ENCODE measurements around the gene GOLGA6D.
"Not testable (repeated sequence)": the region's sequence is repeated elsewhere in the genome, so short reads cannot be mapped to it uniquely, and the experiment has no call there.

GOLGA6D gene

GRCh38 chr15:75282572-75282971 is at the start of gene GOLGA6D:
Gene GOLGA6D, plus strand, starts transcription at chr15:75282835. Its CDS starts 41 bp downstream, at chr15:75282876.
- DNase-seq (ENCODE audit: low read depth); H3K4me3 ChIP-seq (ENCODE audit: low read depth, low read length): not testable (repeated sequence)

- no peak for DNase-seq (ENCODE audit: low read depth)
- no peak overlapping the region for H3K4me3 ChIP-seq (ENCODE audit: low read depth, low read length)
- TF ChIP-seq MAX (IDR thresholded peaks at IDR 0.05; ENCODE audit: low read depth, low read length) (no peak), MYC (IDR thresholded peaks at IDR 0.05; ENCODE audit: low read depth, low read length) (no peak), POLR2A (IDR thresholded peaks at IDR 0.05; ENCODE audit: extremely low read depth, insufficient read length) (no peak), CTCF (IDR thresholded peaks at IDR 0.05; ENCODE audit: low read depth, low read length) (no peak)
Observed at GRCh38 chr15:75233504-75234190, 49.0 kb upstream of the GOLGA6D start.

- TF ChIP-seq CTCF (IDR thresholded peaks at IDR 0.05; ENCODE audit: low read depth, low read length) (no peak), MAX (IDR thresholded peaks at IDR 0.05; ENCODE audit: low read depth, low read length) (no peak), POLR2A (IDR thresholded peaks at IDR 0.05; ENCODE audit: extremely low read depth, insufficient read length) (no peak), MYC (IDR thresholded peaks at IDR 0.05; ENCODE audit: low read depth, low read length) (no peak)
- no peak for DNase-seq (ENCODE audit: low read depth)
- no peak overlapping the region for H3K4me3 ChIP-seq (ENCODE audit: low read depth, low read length)
Observed at GRCh38 chr15:75234191-75234810, 48.3 kb upstream of the GOLGA6D start.

- no peak overlapping the region for H3K4me3 ChIP-seq (ENCODE audit: low read depth, low read length)
- no peak for DNase-seq (ENCODE audit: low read depth)
- TF ChIP-seq CTCF (IDR thresholded peaks at IDR 0.05; ENCODE audit: low read depth, low read length) (no peak), MAX (IDR thresholded peaks at IDR 0.05; ENCODE audit: low read depth, low read length) (no peak), MYC (IDR thresholded peaks at IDR 0.05; ENCODE audit: low read depth, low read length) (no peak), POLR2A (IDR thresholded peaks at IDR 0.05; ENCODE audit: extremely low read depth, insufficient read length) (no peak)
Observed at GRCh38 chr15:75235051-75235673, 47.5 kb upstream of the GOLGA6D start.

GRCh38 chr15:75235760-75236729 is 46.6 kb upstream of the GOLGA6D start:
- TF ChIP-seq MAX (IDR thresholded peaks at IDR 0.05; ENCODE audit: low read depth, low read length) = no peak
- no peak for TF ChIP-seq CTCF (IDR thresholded peaks at IDR 0.05; ENCODE audit: low read depth, low read length)
- no peak for TF ChIP-seq POLR2A (IDR thresholded peaks at IDR 0.05; ENCODE audit: extremely low read depth, insufficient read length)
- TF ChIP-seq MYC (IDR thresholded peaks at IDR 0.05; ENCODE audit: low read depth, low read length) = no peak
- DNase-seq (ENCODE audit: low read depth) = no peak
- H3K4me3 ChIP-seq (ENCODE audit: low read depth, low read length) = no peak overlapping the region

Data from NB4 (cell line).